ENCODE data around the gene PSMA5.

The PSMA5 gene

GRCh38 chr1:109367626-109368025 lies 58.6 kb downstream of the PSMA5 start:
- DNase-seq (ENCODE audit: low read depth): no peak

DNA sequence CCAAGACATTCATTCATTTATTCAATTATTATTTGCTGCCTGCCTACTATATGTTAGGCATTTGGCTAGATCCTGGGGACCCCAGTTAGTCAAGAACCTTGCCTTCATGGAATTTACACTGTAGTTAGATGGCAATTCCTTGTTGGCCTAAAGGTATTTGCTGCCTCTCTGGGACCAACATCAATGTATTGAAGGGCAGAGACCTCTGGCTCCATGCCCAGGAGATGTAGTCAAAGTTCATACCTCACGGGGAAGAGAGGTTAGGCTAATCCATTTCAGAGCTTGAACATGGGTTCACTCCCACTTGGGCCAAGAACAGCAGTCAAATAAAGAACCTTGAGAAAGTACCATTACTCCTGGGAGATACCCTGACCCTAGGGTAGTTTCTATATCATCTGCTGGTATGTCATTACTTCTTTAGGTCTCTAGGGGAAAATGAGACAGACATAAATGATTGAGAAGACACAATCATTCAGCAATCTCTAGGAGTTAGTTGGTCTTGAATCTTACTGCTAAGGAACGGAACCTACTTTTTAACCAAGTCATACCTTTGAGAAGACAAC lies 60.5 kb downstream of the PSMA5 start:
- DNase-seq (ENCODE audit: low read depth): no peak

GRCh38 chr1:109361649-109362048 lies 64.6 kb downstream of the PSMA5 start:
- no peak for DNase-seq (ENCODE audit: low read depth)

- DNase-seq (ENCODE audit: low read depth): no peak
Observed at GRCh38 chr1:109361069-109361468, 65.2 kb downstream of the PSMA5 start.

GRCh38 chr1:109357616-109358015 lies 68.6 kb downstream of the PSMA5 start:
- no peak for DNase-seq (ENCODE audit: low read depth)

- DNase-seq (ENCODE audit: low read depth): no peak
Observed at GRCh38 chr1:109356915-109357314, 69.3 kb downstream of the PSMA5 start.

- no peak for DNase-seq (ENCODE audit: low read depth)
Observed at GRCh38 chr1:109356505-109356904, 69.7 kb downstream of the PSMA5 start.

- no peak for DNase-seq (ENCODE audit: low read depth)
Observed at GRCh38 chr1:109354929-109355328, 71.3 kb downstream of the PSMA5 start.

DNA sequence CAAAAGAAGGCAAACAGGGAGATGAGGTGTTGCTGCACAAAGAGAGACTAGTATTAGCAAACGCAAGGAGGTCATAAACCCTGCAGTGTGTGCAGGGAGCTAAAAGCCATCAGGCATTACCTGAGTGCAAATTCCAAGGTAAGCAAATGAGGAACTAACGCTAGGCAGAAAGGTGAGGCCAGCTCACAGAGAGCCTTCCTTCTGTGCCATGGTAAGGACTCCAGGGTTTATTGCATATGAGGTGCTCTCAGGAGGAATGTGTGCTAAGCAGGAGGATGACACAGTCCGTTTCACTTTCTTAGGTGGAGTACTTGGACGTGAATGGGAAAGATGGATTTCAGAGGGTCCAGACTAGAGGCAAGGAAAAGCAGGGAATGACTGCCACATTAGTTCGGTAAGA lies 74.8 kb downstream of the PSMA5 start:
- no peak for DNase-seq (ENCODE audit: low read depth)

GRCh38 chr1:109350655-109351054 lies 75.6 kb downstream of the PSMA5 start:
- DNase-seq (ENCODE audit: low read depth): no peak

GRCh38 chr1:109350182-109350581 lies 76.1 kb downstream of the PSMA5 start:
- no peak for DNase-seq (ENCODE audit: low read depth)

All from HS-5 (cell line).